NCI-H128 (cell line): ENCODE data around the gene PIH1D2.
"Not testable (repeated sequence)": the region's sequence is repeated elsewhere in the genome, so short reads cannot be mapped to it uniquely, and the experiment has no call there.

Source experiments
- DNase-seq: peaks from one replicate; lab custom pipeline; 2025; ENCODE audit not compliant: unreplicated experiment; lab: John Stamatoyannopoulos, UW

Gene PIH1D2, protein sequence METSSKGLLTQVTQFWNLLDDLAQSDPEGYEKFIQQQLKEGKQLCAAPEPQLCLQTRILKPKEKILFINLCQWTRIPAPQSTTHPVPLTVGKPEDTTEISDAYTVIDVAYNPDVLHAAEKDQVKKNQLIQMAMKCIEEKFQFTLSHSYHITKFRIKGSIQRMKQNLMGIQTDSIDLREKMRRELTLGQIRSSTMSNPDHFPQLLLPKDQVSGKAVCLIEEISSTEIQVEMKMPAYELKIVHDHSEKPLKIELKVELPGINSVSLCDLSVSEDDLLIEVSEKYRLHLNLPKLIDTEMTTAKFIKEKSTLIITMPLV

DNA sequence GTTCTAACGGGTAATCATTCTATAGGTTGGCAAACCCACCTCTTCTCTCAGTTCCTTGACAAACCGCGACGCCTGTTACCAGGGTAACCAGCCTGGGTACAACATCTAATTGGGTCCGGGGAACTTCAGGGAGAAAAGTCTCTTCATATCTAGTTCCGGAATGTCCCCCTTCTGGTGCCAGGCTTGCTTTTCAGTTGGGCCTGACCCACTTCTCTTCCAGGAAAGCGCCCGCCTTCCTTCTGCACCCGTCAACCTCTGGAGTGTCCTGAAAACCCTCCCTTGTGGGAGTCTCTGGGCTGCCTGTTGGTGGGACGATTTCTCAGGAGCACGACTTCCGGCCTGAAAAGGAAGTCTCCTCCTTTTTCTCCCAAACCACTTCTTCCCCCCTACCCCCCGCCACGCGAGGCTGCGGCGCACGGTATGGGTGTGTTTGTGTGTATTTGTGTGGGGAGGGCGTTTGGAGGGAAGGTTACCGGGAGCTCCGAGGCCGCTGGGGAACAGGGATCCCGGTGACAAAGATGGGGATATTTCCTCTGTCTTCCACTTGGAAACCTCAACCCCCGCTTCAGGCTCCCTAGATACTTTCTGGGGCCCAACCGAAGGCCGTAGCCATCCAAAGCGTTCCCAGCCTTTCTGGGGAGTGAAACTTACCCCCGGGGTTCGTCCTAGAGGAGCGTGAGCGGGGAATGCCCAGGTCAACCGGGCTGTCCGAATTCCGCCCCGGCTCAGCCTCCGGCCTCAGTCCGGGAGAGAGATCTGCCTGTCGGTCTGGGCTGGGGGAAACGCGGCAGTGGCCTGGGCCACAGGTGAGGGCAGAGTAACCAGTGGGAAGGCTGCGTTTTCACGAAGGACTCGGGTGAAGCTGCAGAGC is at the start of gene PIH1D2, which contains the start of gene NKAPD1:
Gene PIH1D2 (minus strand): TSS at position 77 of the 871 bp plus-strand sequence. CDS start 843 bp downstream, outside the sequence.
Gene NKAPD1 (plus strand): TSS at position 359 of the 871 bp plus-strand sequence. CDS start 1,276 bp downstream, outside the sequence.
- DNase-seq: peak; percentile 68

DNA sequence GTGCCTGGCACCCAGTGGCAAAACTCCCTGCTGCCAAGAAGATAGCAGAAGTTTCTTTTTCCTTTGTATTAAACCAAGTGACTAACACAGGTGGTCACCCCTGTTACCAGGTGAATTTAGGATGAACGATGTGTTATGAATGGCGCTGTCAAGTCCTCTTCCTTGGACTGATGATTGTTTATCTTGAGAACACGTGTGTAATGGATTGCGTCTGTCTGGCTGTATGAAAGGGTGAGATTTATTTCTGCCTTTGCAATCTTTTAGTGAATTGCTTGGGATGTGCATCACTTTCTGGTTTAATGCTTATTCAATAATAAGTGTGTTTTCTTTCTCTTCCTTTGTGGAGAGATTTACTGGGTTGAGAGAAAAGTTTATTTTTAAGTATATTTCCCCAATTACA is 49.3 kb upstream of the PIH1D2 start:
- no peak for DNase-seq

DNA sequence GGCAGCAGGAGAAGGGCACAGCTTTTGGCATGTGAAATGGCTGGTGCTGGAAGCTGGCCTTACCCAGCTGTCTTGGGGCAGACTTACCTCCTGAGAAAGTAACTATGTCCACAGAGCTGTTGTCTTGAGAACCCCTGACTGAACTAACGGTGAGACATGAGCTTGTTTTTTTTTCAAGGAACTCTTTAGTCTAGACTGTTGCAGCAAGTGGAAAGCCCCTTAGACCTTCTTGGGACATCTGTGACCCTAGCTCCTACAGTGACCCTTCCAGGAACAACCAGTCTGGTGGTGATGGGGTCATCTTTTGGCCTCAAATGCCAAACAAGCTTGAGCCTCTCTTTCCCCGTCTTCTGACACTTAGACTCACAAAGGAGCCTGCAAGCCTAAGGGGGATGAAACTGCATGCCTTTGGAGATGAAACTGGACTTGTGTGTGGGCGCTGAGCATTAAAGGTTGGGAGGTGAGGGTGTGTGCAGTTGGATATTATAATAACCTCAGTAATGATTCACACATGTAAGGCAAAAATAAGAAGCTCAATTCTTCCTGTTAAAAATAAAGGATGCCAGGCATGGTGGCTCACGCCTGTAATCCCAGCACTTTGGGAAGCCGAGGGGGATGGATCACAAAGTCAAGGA is 48.3 kb upstream of the PIH1D2 start:
- no peak for DNase-seq

DNA sequence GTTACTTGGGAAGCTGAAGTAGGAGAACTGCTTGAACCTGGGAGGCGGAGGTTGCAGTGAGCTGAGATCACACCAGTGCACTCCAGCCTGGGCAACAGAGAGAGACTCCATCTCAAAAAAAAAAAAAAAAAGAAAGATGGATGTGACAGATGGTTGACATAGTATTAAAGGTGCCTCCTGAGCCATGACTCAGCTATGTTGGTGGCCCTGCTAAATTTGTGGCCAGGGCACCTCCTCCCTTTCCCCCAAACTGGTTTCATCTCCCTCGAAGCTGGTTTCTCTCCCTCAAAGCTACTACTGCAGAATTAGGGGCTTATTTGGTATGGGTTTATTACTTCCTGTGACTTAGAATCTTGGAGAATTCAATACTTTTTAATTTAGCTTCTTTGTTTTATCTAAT is 44.4 kb upstream of the PIH1D2 start:
- no peak for DNase-seq

DNA sequence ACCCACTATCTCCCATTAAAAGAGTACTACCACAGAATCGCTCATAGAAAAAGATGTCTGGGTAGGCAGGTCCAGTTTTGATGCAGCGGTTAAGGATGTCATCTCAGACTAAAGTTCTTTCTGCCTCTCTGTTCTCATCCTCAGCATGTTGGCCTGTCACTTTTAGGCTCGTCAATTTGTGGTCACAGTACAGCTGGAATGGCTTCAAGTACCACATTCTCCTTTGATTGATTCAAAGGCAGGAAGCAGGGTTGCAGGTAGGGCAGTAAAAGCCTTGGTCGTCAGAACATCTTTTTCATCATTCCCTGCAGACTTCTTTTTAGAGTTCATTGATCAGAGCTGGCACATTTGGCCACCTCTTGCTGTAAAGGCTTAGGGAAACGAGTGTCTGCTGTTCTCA is 41.6 kb upstream of the PIH1D2 start:
- no peak for DNase-seq

DNA sequence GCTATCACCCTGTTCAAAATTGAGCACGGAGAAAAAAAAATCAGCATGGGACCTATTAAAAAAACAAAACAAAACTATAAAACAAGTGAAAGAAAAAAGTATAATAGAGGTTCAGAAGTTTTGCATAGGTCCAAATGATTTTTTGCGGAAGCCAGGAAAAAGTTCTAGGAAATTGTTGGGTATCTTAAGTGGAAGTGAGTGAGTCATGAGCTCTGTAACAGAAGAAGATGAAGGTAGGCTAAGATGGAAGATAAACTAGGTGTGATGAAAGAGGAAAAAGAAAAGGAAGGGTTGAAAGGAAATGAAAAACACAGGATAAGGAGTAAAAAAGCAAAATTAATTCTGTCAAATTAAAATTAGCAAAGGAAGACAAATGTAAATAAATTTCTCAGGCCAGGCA is 40.6 kb upstream of the PIH1D2 start:
- no peak for DNase-seq

DNA sequence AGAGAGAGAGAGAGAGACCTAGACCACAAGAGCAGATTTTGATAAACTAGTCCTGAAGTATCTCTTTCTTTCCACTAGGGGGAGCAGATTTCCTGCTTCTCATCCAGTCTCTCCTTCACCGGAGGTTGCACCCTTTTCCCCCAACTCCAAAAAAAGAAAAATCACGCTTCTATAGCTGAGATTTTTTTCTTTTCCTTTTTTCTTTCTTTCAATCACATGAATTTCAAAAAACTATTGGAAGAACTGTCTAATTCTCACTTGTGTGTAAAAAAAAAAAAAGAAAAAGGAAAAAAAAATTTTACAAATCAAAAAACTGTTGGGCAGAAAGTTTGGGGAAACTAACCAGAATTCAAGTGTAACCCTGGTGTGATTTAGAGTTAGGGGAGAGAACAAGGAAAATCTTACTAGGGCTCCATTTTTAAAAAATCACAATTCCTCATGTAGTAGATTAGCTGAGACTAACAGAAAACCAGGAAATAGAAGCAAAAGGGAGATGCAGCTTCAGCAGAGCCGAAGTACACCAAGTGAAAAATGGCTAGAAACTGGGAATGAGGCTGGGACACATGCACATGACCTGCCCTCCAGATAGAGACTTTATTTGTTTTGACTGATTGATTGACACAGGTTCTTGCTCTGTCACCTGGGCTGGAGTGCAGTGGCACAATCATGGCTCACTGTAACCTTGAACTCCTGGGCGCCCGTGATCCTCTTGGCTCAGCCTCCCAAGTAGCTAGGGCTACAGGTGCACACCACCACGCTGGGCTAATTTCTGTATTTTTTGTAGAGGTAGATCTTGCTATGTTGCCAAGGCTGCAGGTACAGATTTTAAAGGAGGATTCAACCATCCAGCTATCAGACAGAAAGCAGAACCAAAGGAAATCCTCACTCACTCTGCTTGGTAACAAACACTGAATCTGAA is 40.0 kb upstream of the PIH1D2 start:
- no peak for DNase-seq

DNA sequence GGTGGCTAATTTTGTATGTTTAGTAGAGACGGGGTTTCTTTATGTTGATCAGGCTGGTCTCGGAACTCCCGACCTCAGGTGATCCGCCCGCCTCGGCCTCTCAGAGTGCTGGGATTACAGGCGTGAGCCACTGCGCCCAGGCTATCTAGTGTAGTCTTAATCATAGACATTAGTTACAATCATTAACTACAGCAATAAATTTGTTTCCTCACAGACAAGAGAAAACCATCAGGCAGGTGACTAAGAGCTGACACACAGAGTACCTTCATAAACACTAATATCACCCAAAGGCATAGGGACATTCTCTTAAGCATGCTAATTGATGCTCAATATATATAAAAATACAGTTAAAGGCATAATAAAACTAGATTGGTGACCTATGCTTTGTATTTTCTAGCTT is 32.3 kb upstream of the PIH1D2 start:
- DNase-seq: no peak

DNA sequence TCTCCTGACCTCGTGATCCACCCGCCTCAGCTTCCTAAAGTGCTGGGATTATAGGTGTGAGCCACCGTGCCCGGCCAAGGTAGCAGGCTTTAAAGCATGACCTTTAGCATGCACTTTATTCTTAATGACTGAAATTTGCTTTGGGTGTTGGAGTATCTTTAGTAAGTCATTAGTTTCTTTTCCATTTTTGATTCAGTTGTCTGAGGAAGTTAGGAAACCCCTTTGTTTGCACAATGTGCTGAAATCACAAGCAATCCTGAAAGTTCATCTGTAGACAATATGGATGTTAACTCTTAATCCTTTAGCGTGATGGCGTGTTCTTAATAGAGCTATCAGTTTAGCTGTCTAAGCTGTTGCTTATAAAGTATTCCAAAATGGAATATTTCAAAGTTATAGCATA is 29.6 kb upstream of the PIH1D2 start:
- DNase-seq: no peak

DNA sequence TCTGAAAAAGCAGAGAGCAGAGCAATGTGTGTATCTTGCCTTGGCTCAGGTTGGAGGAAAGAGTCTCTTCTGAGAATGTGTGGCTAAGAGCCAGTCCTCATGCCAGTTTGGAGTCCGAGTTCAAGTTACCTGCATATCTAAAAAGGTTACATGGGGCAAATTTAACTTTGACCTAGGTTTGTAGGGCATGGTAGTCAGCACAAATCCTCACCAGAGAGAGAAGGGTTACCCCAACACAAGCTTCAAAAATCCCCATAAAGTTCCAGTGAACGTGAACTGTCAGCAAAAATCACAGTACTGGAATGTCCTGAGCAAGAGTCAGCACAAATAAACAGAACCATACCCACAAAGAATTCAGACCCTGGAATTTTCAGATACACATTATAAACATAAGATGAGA is 26.6 kb upstream of the PIH1D2 start:
- DNase-seq: no peak

DNA sequence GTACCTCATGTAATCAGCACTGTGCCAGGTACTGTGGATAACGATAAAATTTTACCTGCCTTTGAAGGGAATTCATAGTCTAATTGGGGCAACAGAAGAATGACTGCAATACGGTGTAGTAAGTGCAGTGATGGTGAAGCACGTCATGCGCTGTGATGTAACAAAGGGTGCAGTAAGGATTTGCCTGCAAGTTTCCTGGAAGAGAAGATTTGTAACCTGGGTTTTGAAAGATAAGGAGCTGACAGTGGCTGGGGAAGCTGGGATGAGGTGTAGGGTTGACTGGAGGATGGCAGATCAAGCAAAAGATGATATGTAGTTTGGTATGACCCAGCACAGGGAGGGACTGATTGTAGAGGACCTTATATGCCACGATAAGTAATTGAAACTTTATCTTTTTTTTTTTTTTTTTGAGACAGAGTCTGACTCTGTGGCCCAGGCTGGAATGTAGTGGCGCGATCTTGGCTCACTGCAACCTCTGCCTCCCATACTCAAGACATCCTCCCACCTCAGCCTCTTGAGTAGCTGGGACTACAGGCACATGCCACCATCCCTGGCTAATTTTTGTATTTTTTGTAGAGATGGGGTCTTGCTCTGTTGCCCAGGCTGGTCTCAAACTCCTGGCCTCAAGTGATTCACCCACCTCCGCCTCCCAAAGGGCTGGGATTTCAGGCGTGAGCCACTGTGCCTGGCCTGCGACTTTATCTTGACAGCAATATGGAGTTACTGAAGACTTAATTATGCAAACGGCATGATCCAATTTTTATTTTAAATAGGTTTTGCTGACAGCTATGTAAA is 24.1 kb upstream of the PIH1D2 start:
- no peak for DNase-seq

DNA sequence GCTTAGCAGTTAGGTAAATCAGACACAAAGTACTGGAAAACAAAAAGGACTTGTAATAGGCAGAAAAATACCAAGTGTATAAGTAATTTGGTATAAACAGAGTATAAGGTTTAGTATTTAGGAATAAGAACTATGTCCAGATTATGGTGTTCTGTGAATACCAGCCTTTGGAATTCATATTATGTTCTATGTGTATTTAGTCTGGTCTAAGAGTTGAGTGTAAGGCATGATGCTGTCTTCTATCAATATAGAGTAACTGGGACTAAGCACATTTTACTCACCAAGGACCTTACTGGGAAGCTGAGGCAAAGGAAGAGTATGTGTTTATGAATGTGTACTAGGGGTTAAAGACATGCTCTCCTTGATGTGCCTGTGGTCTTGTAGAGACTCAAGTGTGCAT is 22.4 kb upstream of the PIH1D2 start:
- DNase-seq: no peak

DNA sequence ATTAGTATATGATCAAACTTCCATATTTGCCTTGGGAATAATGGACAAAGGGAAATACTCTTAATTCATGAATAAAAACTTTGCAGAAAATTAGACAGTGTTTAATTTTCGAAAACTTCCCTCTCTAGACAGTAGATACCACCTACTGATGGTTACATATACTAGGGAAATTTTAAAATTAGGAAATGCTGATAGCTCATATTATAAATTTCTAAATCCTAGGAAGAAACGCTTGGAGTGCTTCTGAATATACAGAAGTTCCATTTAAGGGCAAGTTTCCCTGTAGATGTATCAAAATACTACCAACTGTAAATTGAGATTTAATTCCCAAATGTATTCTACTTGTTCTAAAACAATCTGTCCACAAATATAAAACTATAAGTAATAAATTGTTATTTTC is 21.5 kb upstream of the PIH1D2 start:
- not testable (repeated sequence) for DNase-seq

DNA sequence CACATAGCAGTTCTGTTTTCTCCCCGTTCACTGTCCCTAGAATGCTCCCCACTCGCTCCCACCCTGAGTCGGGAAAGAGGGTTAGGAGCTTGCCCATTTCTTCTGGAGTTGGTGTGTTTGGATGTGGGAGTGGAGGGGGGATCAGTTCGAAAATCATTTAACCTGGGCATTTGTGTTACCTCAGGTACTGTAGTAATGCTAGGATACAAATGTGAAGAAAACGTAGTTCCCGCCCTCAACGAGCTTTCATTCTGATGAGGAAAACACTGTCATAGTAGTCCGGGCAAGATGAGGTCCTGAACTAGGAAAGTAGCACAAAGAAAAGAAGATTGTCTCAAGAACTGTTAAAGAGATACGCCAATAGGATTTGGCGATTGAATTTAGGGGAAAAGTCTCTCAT is 13.4 kb upstream of the PIH1D2 start:
- no peak for DNase-seq

DNA sequence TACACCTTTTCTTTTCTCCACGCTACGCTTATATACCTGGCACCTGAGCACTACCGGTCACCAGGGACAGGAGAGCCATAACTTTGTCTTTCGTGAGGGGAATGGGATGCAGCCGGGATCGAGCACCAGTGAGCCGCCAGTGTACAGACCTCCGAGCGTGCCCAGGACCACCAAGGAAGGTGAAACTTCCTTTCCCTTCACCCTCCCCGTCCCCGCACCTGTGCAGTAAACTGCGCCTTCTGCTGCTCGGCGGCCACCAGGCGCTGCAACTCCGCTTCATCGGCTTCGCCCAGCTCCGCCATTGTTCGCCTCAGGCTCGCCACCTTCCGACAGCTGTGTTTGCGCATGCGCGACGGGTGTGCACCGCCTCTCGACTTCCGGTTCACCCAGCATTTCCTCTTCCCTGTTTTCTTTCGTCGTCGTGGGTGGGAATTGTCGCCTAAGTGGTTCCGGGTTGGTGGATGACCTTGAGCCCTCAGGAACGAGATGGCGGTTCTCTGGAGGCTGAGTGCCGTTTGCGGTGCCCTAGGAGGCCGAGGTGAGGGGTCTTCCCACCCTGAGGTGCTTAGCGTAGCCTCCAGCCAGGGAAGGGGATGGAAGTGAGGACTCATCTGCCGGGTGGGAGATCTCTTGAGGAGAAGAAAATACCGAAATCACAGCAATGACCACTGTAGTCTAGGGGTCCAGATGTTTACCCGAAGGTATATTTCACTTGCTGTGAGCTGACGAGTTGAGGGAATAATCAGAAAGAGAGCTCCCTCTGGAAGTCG is 12.8 kb upstream of the PIH1D2 start, which contains the start of the genes SDHD and TIMM8B:
Gene SDHD (plus strand): TSS at position 452 of the 770 bp plus-strand sequence. CDS start 35 bp downstream, at position 487.
Gene TIMM8B (minus strand): TSS at position 335 of the 770 bp plus-strand sequence. CDS start 33 bp downstream, at position 302.
- DNase-seq: peak; percentile 97

DNA sequence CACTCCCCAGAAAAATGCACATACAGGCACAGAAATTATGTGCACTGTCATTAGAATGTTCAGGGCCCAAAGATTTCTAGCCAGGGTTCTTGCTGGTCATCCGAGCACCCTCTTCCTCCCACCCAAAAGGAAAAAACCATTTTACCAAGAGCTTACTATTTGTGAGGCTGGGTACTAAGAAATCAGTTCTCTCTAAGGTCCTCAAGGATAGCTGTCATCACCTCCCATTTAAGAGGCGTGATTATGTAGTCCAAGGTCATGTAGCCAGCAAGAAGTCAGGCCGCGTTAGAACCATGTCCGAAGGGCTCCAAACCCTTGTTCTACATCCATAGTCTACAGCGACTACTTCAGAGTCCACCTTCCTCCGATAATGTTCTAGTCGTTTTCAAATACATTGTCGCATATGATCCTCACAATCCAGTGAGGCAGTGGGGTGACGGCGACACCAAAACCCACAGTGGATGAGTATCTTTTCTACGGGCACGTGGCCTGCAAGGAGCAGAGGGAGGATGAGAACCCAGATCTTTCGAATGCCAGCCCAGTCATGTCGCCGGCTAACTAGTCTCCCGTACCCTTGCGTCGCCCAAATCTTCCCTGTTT is 12.1 kb upstream of the PIH1D2 start:
- DNase-seq: no peak

DNA sequence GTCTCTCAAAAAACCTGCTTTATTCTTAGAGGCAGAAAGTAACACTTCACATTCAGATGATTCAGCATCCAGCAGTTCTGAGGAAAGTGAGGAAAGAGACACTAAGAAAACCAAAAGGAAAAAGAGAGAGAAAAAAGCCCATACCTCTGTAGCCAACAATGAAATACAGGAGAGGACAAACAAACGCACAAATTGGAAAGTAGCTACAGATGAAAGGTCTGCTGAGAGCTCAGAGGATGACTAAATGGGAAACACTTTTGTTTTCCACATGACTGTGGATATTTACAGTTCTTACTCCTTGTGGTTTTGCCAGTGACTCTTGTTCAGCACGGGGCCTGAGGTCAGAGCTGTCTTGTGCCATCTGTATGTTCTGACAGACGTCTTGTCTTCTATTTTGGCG is 8.9 kb upstream of the PIH1D2 start:
- no peak for DNase-seq

DNA sequence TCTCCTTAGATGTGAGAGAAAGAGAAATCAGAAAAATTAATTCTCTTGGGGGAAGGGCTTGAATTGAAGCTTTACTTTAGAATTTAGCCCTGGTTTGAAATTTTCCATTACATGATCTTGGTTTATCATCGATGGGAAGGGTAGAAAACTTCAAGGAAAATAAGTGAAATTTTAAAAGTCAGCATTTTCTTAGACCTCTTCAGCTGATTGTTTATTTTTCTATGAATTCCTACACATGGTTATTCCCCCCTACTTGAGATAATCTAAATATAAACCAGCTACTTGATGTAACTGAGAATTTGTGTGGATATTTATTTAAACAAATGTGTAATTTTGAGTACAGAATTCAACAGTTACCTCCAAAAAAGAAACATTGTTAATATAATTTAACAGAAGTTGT is 10.9 kb downstream of the PIH1D2 start:
- no peak for DNase-seq
